ENCODE data around the gene MYH7. TPM values are rescaled to one million over a fixed set of nuclear protein-coding genes. Genes with fewer than 3 reads are reported as not detected.
"Not testable (repeated sequence)": the region's sequence is repeated elsewhere in the genome, so short reads cannot be mapped to it uniquely, and the experiment has no call there.

MYH7 gene
- polyA plus RNA-seq, 1 of the 3 experiments (the other 2 are of a cell fraction): not detected

DNA sequence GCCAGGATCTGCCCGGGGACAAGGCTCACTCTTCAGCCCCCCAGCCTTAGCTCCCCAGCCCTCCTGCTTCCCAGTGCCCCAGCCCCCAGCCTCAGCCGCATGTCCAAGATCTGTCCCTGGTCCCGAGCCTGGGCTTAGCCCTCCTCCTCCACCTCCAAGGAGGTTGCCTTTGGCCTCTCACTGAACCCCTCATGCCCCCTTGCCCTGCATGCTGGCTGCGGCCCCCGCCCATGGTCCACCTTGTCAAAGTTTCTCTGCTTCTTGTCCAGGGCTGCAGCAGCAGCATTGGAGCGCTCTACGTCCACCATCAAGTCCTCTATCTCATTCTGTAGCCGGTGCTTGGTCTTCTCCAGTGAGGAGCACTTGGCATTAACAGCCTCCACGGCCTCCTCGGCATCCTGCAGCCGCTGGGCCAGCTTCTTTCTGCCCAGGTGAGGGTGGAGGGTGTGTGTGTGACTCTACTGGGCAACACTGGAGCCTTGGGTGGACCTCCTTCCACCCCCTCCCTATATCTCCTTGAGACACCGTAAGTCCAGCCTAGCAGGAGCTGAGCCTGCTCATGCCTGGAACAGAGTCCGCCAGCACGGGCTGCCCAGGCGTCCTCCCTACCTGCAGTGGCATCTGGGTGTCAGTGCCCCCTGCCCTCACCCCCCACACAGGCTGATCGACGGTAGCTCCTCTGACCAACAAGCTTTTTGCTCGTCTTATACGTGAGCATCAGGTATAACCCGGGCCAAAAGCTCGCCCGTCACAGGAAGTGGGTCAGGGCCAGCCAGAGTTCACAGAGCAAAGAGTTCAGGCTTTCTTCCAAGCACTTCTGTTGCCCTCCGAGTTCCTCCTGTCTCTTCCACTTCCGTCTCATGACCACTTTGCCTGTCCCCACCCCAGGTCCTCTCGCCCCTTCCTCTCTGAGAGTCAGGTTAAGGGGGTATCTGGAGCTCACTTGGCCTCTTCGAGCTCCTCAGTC is 47.3 kb downstream of the MYH7 start:
- no peak overlapping the region for H3K4me2 ChIP-seq
- CTCF ChIA-PET: interaction anchor here (1.2 to 5.5 kb wide), 2 partner anchors 9 to 59 kb away, joined by 5 to 34 read pairs; no protein-coding TSS in a partner anchor
- no peaks in the 10 kb centered on the region for H3K79me2 ChIP-seq (ENCODE audit: insufficient read depth)
- no peaks in the 10 kb centered on the region for H3F3A ChIP-seq (replicated peaks; ENCODE audit: insufficient read depth)
- H3K4me1 ChIP-seq (ENCODE audit: control insufficient read depth in 1 of 2, insufficient read depth in 2 of 2, low read depth in 1 of 2, low read length in 1 of 2): no peaks in the 10 kb centered on the region
- no peak overlapping the region for H3K4me3 ChIP-seq (ENCODE audit: low read depth in 2 of 2, low read length in 1 of 2)
- H3K9ac ChIP-seq: no peak overlapping the region
- no peaks in the 10 kb centered on the region for H3K36me3 ChIP-seq (replicated peaks in 1 of 2; ENCODE audit: control insufficient read depth in 1 of 2, insufficient read depth in 2 of 2, low read length in 1 of 2)
- POLR2A ChIA-PET: no interaction called here
- H3K9me2 ChIP-seq: no peaks in the 10 kb centered on the region
- no peaks in the 10 kb centered on the region for H3K9me3 ChIP-seq
- H3K27ac ChIP-seq (ENCODE audit: low read depth in 2 of 2, low read length in 1 of 2): no peak overlapping the region
- DNase-seq: no peak
- TF ChIP-seq, protein P1, sequence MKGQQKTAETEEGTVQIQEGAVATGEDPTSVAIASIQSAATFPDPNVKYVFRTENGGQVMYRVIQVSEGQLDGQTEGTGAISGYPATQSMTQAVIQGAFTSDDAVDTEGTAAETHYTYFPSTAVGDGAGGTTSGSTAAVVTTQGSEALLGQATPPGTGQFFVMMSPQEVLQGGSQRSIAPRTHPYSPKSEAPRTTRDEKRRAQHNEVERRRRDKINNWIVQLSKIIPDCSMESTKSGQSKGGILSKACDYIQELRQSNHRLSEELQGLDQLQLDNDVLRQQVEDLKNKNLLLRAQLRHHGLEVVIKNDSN (IDR thresholded peaks at IDR 0.05; ENCODE audit: borderline replicate concordance, low read depth): no peak
- TF ChIP-seq RXRA (IDR thresholded peaks at IDR 0.05; ENCODE audit: borderline replicate concordance, low read depth) (no peak), RAD21 (IDR thresholded peaks at IDR 0.05; ENCODE audit: low read length) (no peak), FOXJ3 (CRISPR knock-in tag; IDR thresholded peaks at IDR 0.05) (no peak), SMC3 (IDR thresholded peaks at IDR 0.05; ENCODE audit: low read depth, low read length) (no peak), MEF2A (IDR thresholded peaks at IDR 0.05; ENCODE audit: borderline replicate concordance, low read depth) (no peak)
- TF ChIP-seq, protein P2, sequence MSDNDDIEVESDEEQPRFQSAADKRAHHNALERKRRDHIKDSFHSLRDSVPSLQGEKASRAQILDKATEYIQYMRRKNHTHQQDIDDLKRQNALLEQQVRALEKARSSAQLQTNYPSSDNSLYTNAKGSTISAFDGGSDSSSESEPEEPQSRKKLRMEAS (IDR thresholded peaks at IDR 0.05; ENCODE audit: low read depth): no peak
- WGBS (ENCODE audit: low lambda C conversion rate): 38% methylated on average over 23 of the region's 26 CpGs
- H3K27me3 ChIP-seq (ENCODE audit: insufficient read depth): peaks cover 35% of the 10 kb centered on the region
- no peak overlapping the region for H2AFZ ChIP-seq (ENCODE audit: low read depth)
- no peaks in the 10 kb centered on the region for H4K20me1 ChIP-seq (ENCODE audit: insufficient read depth)

DNA sequence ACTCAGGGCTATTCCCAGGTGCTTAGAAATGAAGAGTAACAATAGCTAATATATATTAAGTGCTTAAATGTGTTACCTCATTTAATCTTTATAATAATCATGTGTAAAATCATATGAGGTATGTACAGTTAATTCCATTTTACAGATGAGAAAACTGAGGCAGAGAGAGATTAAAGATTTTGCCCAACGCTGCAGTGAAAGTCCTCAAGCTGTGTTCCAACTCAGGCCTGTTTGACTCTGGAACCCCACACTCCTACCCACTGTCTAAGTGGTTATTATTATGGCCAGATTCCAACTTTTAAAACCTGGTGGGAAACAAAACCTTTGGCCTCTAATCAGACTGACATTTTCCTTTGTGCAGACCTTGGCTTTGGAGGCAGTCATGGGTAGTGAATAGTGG is 48.5 kb downstream of the MYH7 start:
- CTCF ChIA-PET: no interaction called here
- H3K36me3 ChIP-seq (replicated peaks in 1 of 2; ENCODE audit: control insufficient read depth in 1 of 2, insufficient read depth in 2 of 2, low read length in 1 of 2): no peaks in the 10 kb centered on the region
- H3K9ac ChIP-seq: no peak overlapping the region
- H2AFZ ChIP-seq (ENCODE audit: low read depth): no peak overlapping the region
- no peaks in the 10 kb centered on the region for H3K4me1 ChIP-seq (ENCODE audit: control insufficient read depth in 1 of 2, insufficient read depth in 2 of 2, low read depth in 1 of 2, low read length in 1 of 2)
- no peak overlapping the region for H3K4me2 ChIP-seq
- no peaks in the 10 kb centered on the region for H3F3A ChIP-seq (replicated peaks; ENCODE audit: insufficient read depth)
- POLR2A ChIA-PET: no interaction called here
- peaks cover 23% of the 10 kb centered on the region for H3K27me3 ChIP-seq (ENCODE audit: insufficient read depth)
- H3K4me3 ChIP-seq (ENCODE audit: low read depth in 2 of 2, low read length in 1 of 2): no peak overlapping the region
- TF ChIP-seq SIN3A (IDR thresholded peaks at IDR 0.05; ENCODE audit: borderline replicate concordance, low read depth, low read length): no peak
- TF ChIP-seq TEAD4 (IDR thresholded peaks at IDR 0.05; ENCODE audit: borderline replicate concordance, insufficient read depth): no peak
- TF ChIP-seq, protein P3, sequence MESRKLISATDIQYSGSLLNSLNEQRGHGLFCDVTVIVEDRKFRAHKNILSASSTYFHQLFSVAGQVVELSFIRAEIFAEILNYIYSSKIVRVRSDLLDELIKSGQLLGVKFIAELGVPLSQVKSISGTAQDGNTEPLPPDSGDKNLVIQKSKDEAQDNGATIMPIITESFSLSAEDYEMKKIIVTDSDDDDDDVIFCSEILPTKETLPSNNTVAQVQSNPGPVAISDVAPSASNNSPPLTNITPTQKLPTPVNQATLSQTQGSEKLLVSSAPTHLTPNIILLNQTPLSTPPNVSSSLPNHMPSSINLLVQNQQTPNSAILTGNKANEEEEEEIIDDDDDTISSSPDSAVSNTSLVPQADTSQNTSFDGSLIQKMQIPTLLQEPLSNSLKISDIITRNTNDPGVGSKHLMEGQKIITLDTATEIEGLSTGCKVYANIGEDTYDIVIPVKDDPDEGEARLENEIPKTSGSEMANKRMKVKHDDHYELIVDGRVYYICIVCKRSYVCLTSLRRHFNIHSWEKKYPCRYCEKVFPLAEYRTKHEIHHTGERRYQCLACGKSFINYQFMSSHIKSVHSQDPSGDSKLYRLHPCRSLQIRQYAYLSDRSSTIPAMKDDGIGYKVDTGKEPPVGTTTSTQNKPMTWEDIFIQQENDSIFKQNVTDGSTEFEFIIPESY (IDR thresholded peaks at IDR 0.05; ENCODE audit: borderline replicate concordance, low read depth): no peak
- no peak for TF ChIP-seq RCOR1 (IDR thresholded peaks at IDR 0.05; ENCODE audit: low read length)
- no peaks in the 10 kb centered on the region for H3K9me2 ChIP-seq
- no peaks in the 10 kb centered on the region for H3K9me3 ChIP-seq
- H3K27ac ChIP-seq (ENCODE audit: low read depth in 2 of 2, low read length in 1 of 2): no peak overlapping the region
- no peaks in the 10 kb centered on the region for H3K79me2 ChIP-seq (ENCODE audit: insufficient read depth)
- no peak for DNase-seq
- WGBS (ENCODE audit: low lambda C conversion rate): 83% methylated on average over 1 of the region's 1 CpG
- no peaks in the 10 kb centered on the region for H4K20me1 ChIP-seq (ENCODE audit: insufficient read depth)

DNA sequence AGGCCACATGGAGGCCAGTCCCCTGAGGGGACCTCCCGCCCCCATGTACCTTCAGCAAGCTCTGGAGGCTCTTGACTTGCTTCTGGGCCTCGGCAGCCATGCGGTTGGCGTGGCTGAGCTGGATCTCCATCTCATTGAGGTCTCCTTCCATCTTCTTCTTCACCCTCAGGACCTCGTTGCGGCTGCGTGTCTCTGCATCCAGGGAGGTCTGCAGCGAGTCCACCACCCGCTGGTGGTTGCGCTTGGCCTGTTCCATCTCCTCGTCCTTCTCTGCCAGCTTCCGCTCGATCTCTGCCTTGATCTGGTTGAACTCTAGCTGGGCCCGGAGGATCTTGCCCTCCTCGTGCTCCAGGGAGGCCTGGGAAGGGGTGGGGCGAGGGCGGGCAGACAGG is 49.2 kb downstream of the MYH7 start:
- H3K4me2 ChIP-seq; H4K20me1 ChIP-seq (ENCODE audit: insufficient read depth); H2AFZ ChIP-seq (ENCODE audit: low read depth); H3K4me1 ChIP-seq (ENCODE audit: control insufficient read depth in 1 of 2, insufficient read depth in 2 of 2, low read depth in 1 of 2, low read length in 1 of 2); H3K9me2 ChIP-seq; H3K27ac ChIP-seq (ENCODE audit: low read depth in 2 of 2, low read length in 1 of 2); H3K9me3 ChIP-seq; H3K79me2 ChIP-seq (ENCODE audit: insufficient read depth); H3K36me3 ChIP-seq (replicated peaks in 1 of 2; ENCODE audit: control insufficient read depth in 1 of 2, insufficient read depth in 2 of 2, low read length in 1 of 2); H3K4me3 ChIP-seq (ENCODE audit: low read depth in 2 of 2, low read length in 1 of 2); POLR2A ChIA-PET; DNase-seq; H3F3A ChIP-seq (replicated peaks; ENCODE audit: insufficient read depth); H3K9ac ChIP-seq: not testable (repeated sequence)
- H3K27me3 ChIP-seq (ENCODE audit: insufficient read depth): peaks cover 18% of the 10 kb centered on the region; the same call in 1 of the 2 replicates
- 51% methylated on average over 17 of the region's 17 CpGs for WGBS (ENCODE audit: low lambda C conversion rate)
- CTCF ChIA-PET: interaction anchor here (0.6 to 1.6 kb wide), 2 partner anchors 20 to 61 kb away, joined by 3 to 4 read pairs; no protein-coding TSS in a partner anchor
